Mesothelial cell of epicardium (in vitro differentiated cells): Measurements from ENCODE around the gene NUDT16L1. TPM values are rescaled to one million over a fixed set of nuclear protein-coding genes. Genes with fewer than 3 reads are reported as not detected.

Experiments used
- DNase-seq, 2 experiments: peaks; one replicate each; pipeline ENCODE4 v3.0.0; 2021; ENCODE audit warnings: low spot score in 2 of 2; ENCODE audit not compliant: unreplicated experiment in 2 of 2
- H3K27ac Mint-ChIP-seq: 2 replicates; pipeline ENCODE4 v1.8.0; 2021; ENCODE audit warnings: mixed read lengths
- H3K27me3 Mint-ChIP-seq: 2 replicates; pipeline ENCODE4 v1.8.0; 2021; ENCODE audit warnings: low read depth, mixed read lengths
- H3K36me3 Mint-ChIP-seq: 2 replicates; pipeline ENCODE4 v1.8.0; 2021; ENCODE audit warnings: mixed read lengths
- H3K4me1 Mint-ChIP-seq: 2 replicates; pipeline ENCODE4 v1.8.0; 2021; ENCODE audit warnings: mixed read lengths
- H3K4me3 Mint-ChIP-seq: 2 replicates; pipeline ENCODE4 v1.8.0; 2021; ENCODE audit warnings: mild to moderate bottlenecking, moderate library complexity, mixed read lengths
- H3K9me3 Mint-ChIP-seq: 2 replicates; pipeline ENCODE4 v1.8.0; 2021; ENCODE audit warnings: mixed read lengths
- CTCF ChIP-seq: fragments of 200-600 bp; sonication (generic); IDR thresholded peaks from one replicate; pipeline ENCODE4 v1.5.0; 2021; ENCODE audit warnings: antibody characterized with exemption; ENCODE audit not compliant: unreplicated experiment
- total RNA-seq: library from RNA; stranded (reverse); gene quantifications from 3 replicates; pipeline ENCODE4 v1.2.1, GENCODE V29; 2021

Gene NUDT16L1
- total RNA-seq, 1 donor from 2014 or later = 33.0 TPM

- DNase-seq = no peak
- Mint-ChIP-seq H3K27me3 (no peaks in the 10 kb centered on the region), H3K27ac (no peak overlapping the region), H3K4me3 (no peak overlapping the region), H3K9me3 (no peaks in the 10 kb centered on the region), H3K4me1 (peaks cover 3% of the 10 kb centered on the region), H3K36me3 (peaks cover 3% of the 10 kb centered on the region)
- TF ChIP-seq CTCF = no peak
These were observed 3.3 kb upstream of the NUDT16L1 start for GRCh38 chr16:4689864-4690704.

GRCh38 chr16:4690946-4691665, 2.3 kb upstream of the NUDT16L1 start:
- Mint-ChIP-seq H3K27ac (peak overlapping the region; percentile 73), H3K9me3 (no peaks in the 10 kb centered on the region), H3K4me3 (peak overlapping the region; percentile 34), H3K27me3 (no peaks in the 10 kb centered on the region), H3K4me1 (peaks cover 3% of the 10 kb centered on the region), H3K36me3 (peaks cover 2% of the 10 kb centered on the region)
- DNase-seq = no peak
- TF ChIP-seq CTCF = no peak

- Mint-ChIP-seq H3K9me3 (no peaks in the 10 kb centered on the region), H3K4me3 (peak overlapping the region; percentile 34), H3K27me3 (no peaks in the 10 kb centered on the region), H3K36me3 (peaks cover 2% of the 10 kb centered on the region), H3K4me1 (peaks cover 3% of the 10 kb centered on the region), H3K27ac (no peak overlapping the region)
- DNase-seq = no peak
- TF ChIP-seq CTCF = no peak
These were observed 1.5 kb upstream of the NUDT16L1 start for GRCh38 chr16:4691666-4692412.

GRCh38 chr16:4692460-4693295, 684 bp upstream of the NUDT16L1 start:
- Mint-ChIP-seq H3K36me3 (peaks cover 2% of the 10 kb centered on the region), H3K4me1 (peaks cover 3% of the 10 kb centered on the region), H3K27ac (peak overlapping the region; percentile 39), H3K27me3 (no peaks in the 10 kb centered on the region), H3K4me3 (peak overlapping the region; percentile 77), H3K9me3 (no peaks in the 10 kb centered on the region)
- no peak for TF ChIP-seq CTCF
- DNase-seq = no peak

- Mint-ChIP-seq H3K27ac (peak overlapping the region; percentile 87), H3K36me3 (peaks cover 4% of the 10 kb centered on the region), H3K9me3 (no peaks in the 10 kb centered on the region), H3K27me3 (no peaks in the 10 kb centered on the region), H3K4me1 (peaks cover 3% of the 10 kb centered on the region), H3K4me3 (peak overlapping the region; percentile 77)
- no peak for TF ChIP-seq CTCF
- peak in 1 of 2 experiments; percentile 56 for DNase-seq
These were observed 737 bp downstream of the NUDT16L1 start for GRCh38 chr16:4693956-4694641.
